Measurements from ENCODE around the gene TNC. TPM values are rescaled to one million over a fixed set of nuclear protein-coding genes. Genes with fewer than 3 reads are reported as not detected.

Gene TNC
- total and polyA plus RNA-seq, 10 of the 15 experiments (the other 5 are each of a cell fraction or from before 2014, with no cell fraction given) = 0.05 to 4.2 (median 0.14) TPM

GRCh38 chr9:115033800-115034199 lies 84.2 kb downstream of the TNC start (continued):
- TF ChIP-seq BMI1 (IDR thresholded peaks at IDR 0.05; ENCODE audit: borderline replicate concordance) (no peak), NR2C2 (IDR thresholded peaks at IDR 0.05; ENCODE audit: borderline replicate concordance, control insufficient read depth, insufficient read length, low read depth) (no peak)

GRCh38 chr9:115032296-115032695 lies 85.7 kb downstream of the TNC start:
- intact Hi-C loops (cut with micrococcal nuclease; ENCODE audit: unreplicated experiment) (no loop called here), in situ Hi-C loops (cut with MboI) (no loop called here)
- no peaks in the 10 kb centered on the region for H3K36me3 ChIP-seq (ENCODE audit: control insufficient read depth in 2 of 2, insufficient read depth in 2 of 2, low read length in 1 of 2)
- POLR2A ChIA-PET = no interaction called here
- no peaks in the 10 kb centered on the region for H3K9me3 ChIP-seq (replicated peaks; ENCODE audit: control insufficient read depth, insufficient read depth, low read length)
- H3K4me2 ChIP-seq (ENCODE audit: control insufficient read depth, insufficient read depth) = no peak overlapping the region
- no peaks in the 10 kb centered on the region for H3K79me2 ChIP-seq (ENCODE audit: control insufficient read depth, insufficient read depth, low read length)
- no peak overlapping the region for H3K27ac ChIP-seq (ENCODE audit: control insufficient read depth, insufficient read depth)
- RAD21 ChIA-PET (ENCODE audit: unreplicated experiment) = interaction anchor here (0.7 kb wide), 1 partner anchor 8 kb away, joined by 3 read pairs; no protein-coding TSS in a partner anchor
- TF ChIP-seq RUNX3 (IDR thresholded peaks at IDR 0.05; ENCODE audit: low read length) (peak; percentile 79), JUNB (IDR thresholded peaks at IDR 0.05) (peak; percentile 46; the same call in 1 of the 2 replicates), MEF2A (IDR thresholded peaks at IDR 0.05; ENCODE audit: insufficient read depth, low read depth, low read length) (peak; percentile 40; the same call in 1 of the 2 replicates), NFIC (IDR thresholded peaks at IDR 0.05; ENCODE audit: low read depth, low read length) (peak; percentile 59; the same call in 1 of the 2 replicates), FOXM1 (IDR thresholded peaks at IDR 0.05; ENCODE audit: low read depth, low read length) (peak; percentile 39; the same call in 1 of the 2 replicates), BRCA1 (IDR thresholded peaks at IDR 0.05; ENCODE audit: low read depth, low read length) (no peak), NR2F1 (conservative IDR thresholded peaks at IDR 0.05) (no peak), ATF2 (IDR thresholded peaks at IDR 0.05; ENCODE audit: low read length) (peak; percentile 38; the same call in 1 of the 2 replicates), HDAC2 (IDR thresholded peaks at IDR 0.05) (no peak)
- no peak overlapping the region for H2AFZ ChIP-seq (ENCODE audit: control insufficient read depth, low read depth, low read length)
- 32% methylated on average over 1 of the region's 1 CpG for WGBS (ENCODE audit: insufficient coverage, insufficient replicate concordance, low lambda C conversion rate, missing lambda C conversion rate)
- DNase-seq (ENCODE audit: low read depth, low spot score) (no peak), ATAC-seq (no peak), FAIRE-seq (no peak)
- no peak overlapping the region for H3K4me3 ChIP-seq
- H4K20me1 ChIP-seq (ENCODE audit: control insufficient read depth, insufficient read depth) = no peaks in the 10 kb centered on the region
- H3K9ac ChIP-seq (ENCODE audit: control insufficient read depth, insufficient read depth, low read length) = no peak overlapping the region
- SMC1A ChIA-PET (ENCODE audit: uncharacterized antibody, unreplicated experiment) = interaction anchor here (1.3 to 2.9 kb wide), 2 partner anchors 9 to 11 kb away, joined by 3 to 12 read pairs; no protein-coding TSS in a partner anchor
- CTCF ChIA-PET = interaction anchor here (0.7 to 1.5 kb wide), 3 partner anchors 13 to 351 kb away, joined by 3 to 8 read pairs (median 4); no protein-coding TSS in a partner anchor
- BruUV-seq (replicated peaks) = no TSS peak
- H3K4me1 ChIP-seq (ENCODE audit: control insufficient read depth, insufficient read depth, low read length) = peaks cover 17% of the 10 kb centered on the region
- no peaks in the 10 kb centered on the region; a peak in 3 of 4 replicates for H3K27me3 ChIP-seq (replicated peaks in 1 of 2; ENCODE audit: control insufficient read depth in 2 of 2, insufficient read depth in 2 of 2, low read length in 1 of 2)
